Stimulated activated CD8-positive, alpha-beta memory T cell treated with anti-CD3 and anti-CD28 coated beads, Interleukin-2, amount 100 ng/mL, for 48 hours (primary cell): ENCODE data around the gene GDF2.

ENCODE experiments used
- DNase-seq, 2 donors: peaks; one replicate each; pipeline ENCODE4 v3.0.0-alpha.2; 2020; ENCODE audit warnings: low read depth in 2 of 2

Gene GDF2

GRCh38 chr10:47311932-47312662 is 10.2 kb upstream of the GDF2 start:
- peak; percentile 69 to 76 for DNase-seq

GRCh38 chr10:47312663-47312995 is 9.6 kb upstream of the GDF2 start:
- no peak for DNase-seq

GRCh38 chr10:47314416-47314970 is 7.8 kb upstream of the GDF2 start:
- no peak for DNase-seq

GRCh38 chr10:47315421-47315820 is 6.8 kb upstream of the GDF2 start:
- no peak for DNase-seq

GRCh38 chr10:47316131-47316530 is 6.1 kb upstream of the GDF2 start:
- no peak for DNase-seq

- DNase-seq, result no peak
These were observed 5.0 kb upstream of the GDF2 start for GRCh38 chr10:47317251-47317650.

- no peak for DNase-seq
These were observed 3.5 kb upstream of the GDF2 start for GRCh38 chr10:47318706-47319105.

GRCh38 chr10:47319784-47320183 is 2.5 kb upstream of the GDF2 start:
- no peak for DNase-seq

- no peak for DNase-seq
These were observed 1.4 kb upstream of the GDF2 start for GRCh38 chr10:47320812-47321211.

GRCh38 chr10:47321521-47322195 is 596 bp upstream of the GDF2 start:
- no peak for DNase-seq

- no peak for DNase-seq
These were observed 833 bp downstream of the GDF2 start for GRCh38 chr10:47323087-47323486.

- DNase-seq, result no peak
These were observed 1.5 kb downstream of the GDF2 start for GRCh38 chr10:47323636-47324296.

GRCh38 chr10:47325303-47326291 is 3.3 kb downstream of the GDF2 start:
- no peak for DNase-seq

GRCh38 chr10:47326306-47326926 is 4.2 kb downstream of the GDF2 start:
- DNase-seq, result no peak

GRCh38 chr10:47326927-47327330 is 4.7 kb downstream of the GDF2 start:
- no peak for DNase-seq

- no peak for DNase-seq
These were observed 7.6 kb downstream of the GDF2 start for GRCh38 chr10:47329855-47330254.

GRCh38 chr10:47330366-47330765 is 8.1 kb downstream of the GDF2 start:
- no peak for DNase-seq

- no peak for DNase-seq
These were observed 8.6 kb downstream of the GDF2 start for GRCh38 chr10:47330804-47331203.

GRCh38 chr10:47331491-47331890 is 9.2 kb downstream of the GDF2 start:
- no peak for DNase-seq

- no peak for DNase-seq
These were observed 9.7 kb downstream of the GDF2 start for GRCh38 chr10:47331954-47332353.

GRCh38 chr10:47332371-47332770 is 10.1 kb downstream of the GDF2 start:
- DNase-seq, result no peak
